Astrocyte of the cerebellum (primary cell): Measurements from ENCODE around the gene CLDN24.

Experiments
- DNase-seq: peaks from one replicate; pipeline ENCODE4 v3.0.0-alpha.2; 2011; ENCODE audit warnings: low read depth
- H3K4me3 ChIP-seq: 2 replicates; pipeline ENCODE4 v1.5.1; 2011; ENCODE audit warnings: mild to moderate bottlenecking, low read depth, low read length, moderate library complexity
- CTCF ChIP-seq: IDR thresholded peaks from 2 replicates; pipeline ENCODE4 v1.5.1; 2012; ENCODE audit warnings: low read length, low read depth, moderate library complexity, mild to moderate bottlenecking; ENCODE audit errors: missing control alignments
- in situ Hi-C: cut with HindIII; loops from 2 replicates; pipeline ENCODE4 v1.10.0; 2017; ENCODE audit warnings: low sequenced_read_pairs

CLDN24 gene

GRCh38 chr4:183314806-183315205 lies 7.4 kb downstream of the CLDN24 start:
- H3K4me3 ChIP-seq = no peak overlapping the region
- no peak for DNase-seq
- in situ Hi-C loops = no loop called here
- TF ChIP-seq CTCF = no peak

- no peak for DNase-seq
- H3K4me3 ChIP-seq = no peak overlapping the region
- no peak for TF ChIP-seq CTCF
- in situ Hi-C loops = no loop called here
These were observed 7.9 kb downstream of the CLDN24 start for GRCh38 chr4:183314336-183314735.

GRCh38 chr4:183312841-183313240 lies 9.4 kb downstream of the CLDN24 start:
- no peak for TF ChIP-seq CTCF
- in situ Hi-C loops = no loop called here
- no peak for DNase-seq
- no peak overlapping the region for H3K4me3 ChIP-seq

- in situ Hi-C loops = no loop called here
- no peak overlapping the region for H3K4me3 ChIP-seq
- no peak for TF ChIP-seq CTCF
- no peak for DNase-seq
These were observed 15.4 kb downstream of the CLDN24 start for GRCh38 chr4:183306811-183307210.

- DNase-seq = no peak
- H3K4me3 ChIP-seq = no peak overlapping the region
- no peak for TF ChIP-seq CTCF
- in situ Hi-C loops = no loop called here
These were observed 17.7 kb downstream of the CLDN24 start for GRCh38 chr4:183304538-183304937.

GRCh38 chr4:183304067-183304466 lies 18.2 kb downstream of the CLDN24 start:
- DNase-seq = no peak
- no peak overlapping the region for H3K4me3 ChIP-seq
- no peak for TF ChIP-seq CTCF
- in situ Hi-C loops = no loop called here

GRCh38 chr4:183303301-183303700 lies 18.9 kb downstream of the CLDN24 start:
- H3K4me3 ChIP-seq = no peak overlapping the region
- in situ Hi-C loops = no loop called here
- DNase-seq = no peak
- no peak for TF ChIP-seq CTCF
